Stimulated activated CD4-positive, alpha-beta T cell treated with anti-CD3 and anti-CD28 coated beads, Interleukin-1b, Interleukin-23, amount 100 ng/mL, for 48 hours (primary cell): ENCODE data around the gene PMF1.
"Not testable (repeated sequence)": the region's sequence is repeated elsewhere in the genome, so short reads cannot be mapped to it uniquely, and the experiment has no call there.

ENCODE experiments used
- DNase-seq: peaks from one replicate; pipeline ENCODE4 v3.0.0-alpha.2; 2020

PMF1 gene

DNA sequence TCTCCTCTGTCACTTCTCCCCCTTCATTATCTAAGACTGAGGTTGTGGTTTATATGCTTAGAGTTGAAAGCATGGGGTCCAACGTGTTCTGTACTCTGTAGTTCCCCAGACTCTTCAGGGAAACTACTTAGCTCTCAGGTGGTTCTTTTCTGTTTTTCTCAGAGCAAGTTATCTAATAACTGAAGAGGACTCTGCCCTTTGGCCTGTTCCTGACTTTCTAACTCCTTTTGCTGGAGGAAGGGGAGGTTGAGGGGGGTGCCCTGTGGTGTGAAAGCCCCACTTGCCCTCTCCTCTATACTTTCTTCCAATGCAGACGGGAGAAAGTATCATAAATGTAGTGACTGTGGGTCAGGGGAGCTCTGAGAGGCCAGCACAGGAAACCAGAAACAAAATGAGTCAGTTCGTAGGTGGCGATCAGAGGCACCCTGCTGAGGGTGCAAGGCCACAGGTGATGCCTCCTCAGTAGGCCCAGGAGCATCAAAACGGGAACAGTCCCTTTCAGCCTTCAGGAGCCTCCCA, 13.9 kb upstream of the PMF1 start:
- DNase-seq, result peak; percentile 39

GRCh38 chr1:156200044-156200443, 12.8 kb upstream of the PMF1 start:
- no peak for DNase-seq

- DNase-seq, result no peak
These were observed 9.5 kb upstream of the PMF1 start for GRCh38 chr1:156203331-156203730.

DNA sequence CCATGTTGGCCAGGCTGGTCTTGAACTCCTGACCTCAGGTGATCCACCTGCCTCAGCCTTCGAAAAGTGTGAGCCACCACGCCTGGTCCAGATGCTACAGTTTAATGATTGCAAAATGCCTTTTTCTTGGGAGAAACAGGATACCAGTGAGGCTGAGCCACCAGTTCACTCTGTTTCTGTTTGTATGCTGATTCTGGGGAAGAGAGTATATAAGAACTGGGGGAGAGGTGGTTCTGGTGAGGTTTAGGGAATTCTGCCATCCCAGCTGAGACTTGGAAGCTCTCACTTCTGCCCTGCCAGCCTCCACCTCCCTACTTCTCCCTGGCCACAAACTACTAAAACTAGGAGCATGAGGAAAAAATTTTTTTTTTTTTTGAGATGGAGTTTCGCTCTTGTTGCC, 8.1 kb upstream of the PMF1 start:
- no peak for DNase-seq

DNA sequence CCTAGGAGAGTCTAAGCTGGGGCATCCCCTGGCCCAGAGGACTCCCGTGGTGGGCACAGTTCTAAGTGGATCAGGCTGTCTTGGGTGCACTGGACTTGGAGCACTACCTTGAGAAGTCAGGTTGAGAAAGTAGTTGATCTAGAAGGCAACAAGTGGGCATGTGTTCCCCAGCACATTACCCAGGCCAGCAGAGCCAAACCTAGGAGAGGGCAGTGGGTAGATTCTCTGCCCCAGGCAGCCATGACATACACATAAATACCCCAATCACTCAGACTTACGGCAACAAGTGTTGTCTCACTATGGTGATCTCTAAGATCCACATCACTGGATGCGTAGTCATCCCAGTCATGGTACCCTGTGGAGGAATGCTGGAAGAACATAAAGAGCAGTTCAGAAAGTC, 1.6 kb upstream of the PMF1 start:
- no peak for DNase-seq

- DNase-seq, result no peak
These were observed 677 bp upstream of the PMF1 start for GRCh38 chr1:156212130-156212529.

GRCh38 chr1:156213644-156213966, 798 bp downstream of the PMF1 start:
- DNase-seq, result no peak

- DNase-seq, result peak; percentile 62
These were observed 1.4 kb downstream of the PMF1 start for GRCh38 chr1:156214024-156214748.

DNA sequence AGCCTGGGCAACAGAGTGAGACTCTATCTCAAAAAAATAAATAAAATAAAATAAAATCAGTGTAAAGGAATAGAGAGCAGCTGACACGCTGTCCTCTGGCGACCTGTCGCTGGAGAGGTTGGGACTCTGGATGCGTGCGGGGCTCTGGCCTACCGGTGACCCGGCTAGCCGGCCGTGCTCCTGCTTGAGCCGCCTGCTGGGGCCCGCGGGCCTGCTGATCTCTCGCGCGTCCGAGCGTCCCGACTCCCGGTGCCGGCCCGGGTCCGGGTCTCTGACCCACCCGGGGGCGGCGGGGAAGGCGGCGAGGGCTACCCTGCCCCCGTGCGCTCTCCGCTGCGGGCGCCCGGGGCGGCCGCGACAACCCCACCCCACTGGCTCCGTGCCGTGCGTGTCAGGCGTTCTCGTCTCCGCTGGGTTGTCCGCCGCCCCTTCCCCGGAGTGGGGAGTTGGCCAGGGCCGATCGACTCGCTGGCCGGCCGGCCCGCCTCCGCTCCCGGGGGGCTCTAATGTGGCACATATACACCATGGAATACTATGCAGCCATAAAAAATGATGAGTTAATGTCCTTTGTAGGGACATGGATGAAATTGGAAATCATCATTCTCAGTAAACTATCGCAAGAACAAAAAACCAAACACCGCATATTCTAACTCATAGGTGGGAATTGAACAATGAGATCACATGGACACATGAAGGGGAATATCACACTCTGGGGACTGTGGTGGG, 3.7 kb downstream of the PMF1 start:
- DNase-seq, result not testable (repeated sequence)

DNA sequence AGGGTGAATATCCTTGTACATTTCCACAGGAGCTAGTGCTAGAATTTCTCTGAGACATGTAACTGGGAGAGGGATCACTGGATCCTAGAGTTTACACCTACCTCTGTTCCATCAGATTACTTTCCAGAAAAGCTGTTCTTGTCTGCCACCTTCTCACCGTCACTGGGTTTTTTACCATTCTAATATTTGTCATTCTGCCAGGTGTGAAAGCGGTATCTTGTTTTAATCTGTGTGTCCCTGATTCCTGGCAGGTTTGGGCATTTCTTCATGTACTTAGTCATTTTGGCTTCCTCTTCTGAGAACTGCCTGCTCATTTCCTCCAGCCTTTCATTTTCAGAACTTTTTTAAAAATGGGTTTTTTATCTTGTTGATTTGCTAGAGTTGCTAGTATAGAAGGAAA, 5.1 kb downstream of the PMF1 start:
- DNase-seq, result peak; percentile 52

- no peak for DNase-seq
These were observed 7.4 kb downstream of the PMF1 start for GRCh38 chr1:156220226-156220625.

- no peak for DNase-seq
These were observed 9.3 kb downstream of the PMF1 start for GRCh38 chr1:156221986-156222692.

- DNase-seq, result no peak
These were observed 12.8 kb downstream of the PMF1 start for GRCh38 chr1:156225677-156226014.

DNA sequence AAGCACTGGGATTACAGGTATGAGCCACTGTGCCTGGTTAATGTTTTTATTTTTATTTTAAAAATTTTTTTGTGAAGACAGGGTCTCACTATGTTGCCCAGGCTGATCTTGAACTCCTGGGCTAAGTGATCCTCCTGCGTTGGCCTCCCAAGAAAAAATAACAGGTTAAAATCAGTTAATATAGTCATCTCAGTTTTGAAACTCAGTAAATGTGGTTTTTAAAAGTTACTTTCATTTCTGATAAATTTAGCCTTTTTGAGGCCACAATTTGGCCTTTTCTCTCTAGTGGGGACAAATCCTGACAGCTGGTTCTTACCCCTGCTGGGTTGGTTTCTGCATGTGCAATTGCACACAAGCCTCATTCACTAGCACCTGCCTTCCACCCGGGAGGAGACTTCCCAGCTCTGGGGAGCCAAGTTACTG, 13.3 kb downstream of the PMF1 start:
- DNase-seq, result no peak

DNA sequence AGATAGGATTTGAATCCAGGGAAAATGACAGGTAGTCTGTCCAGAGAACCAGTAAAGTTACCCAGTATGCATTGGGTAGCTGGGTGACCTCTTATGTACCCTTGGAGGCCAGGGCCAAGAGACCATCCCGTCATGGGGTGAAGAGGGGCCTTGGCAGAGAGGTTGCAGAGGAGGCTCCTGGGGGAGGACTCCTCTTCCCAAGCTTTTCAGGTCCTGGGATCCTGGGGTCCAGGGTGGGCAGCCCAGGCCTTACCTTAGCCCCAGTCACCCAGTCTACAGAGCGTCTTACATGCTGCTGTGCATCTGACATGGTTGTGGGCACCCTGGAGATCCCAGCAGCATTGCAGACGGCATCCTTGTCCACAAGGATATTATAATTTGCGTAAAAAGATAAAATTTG, 14.0 kb downstream of the PMF1 start:
- DNase-seq, result no peak

- no peak for DNase-seq
These were observed 15.7 kb downstream of the PMF1 start for GRCh38 chr1:156228501-156228900.

GRCh38 chr1:156229809-156230472, 17.1 kb downstream of the PMF1 start:
- no peak for DNase-seq

GRCh38 chr1:156230473-156230837, 17.6 kb downstream of the PMF1 start:
- no peak for DNase-seq

- DNase-seq, result no peak
These were observed 19.5 kb downstream of the PMF1 start for GRCh38 chr1:156232201-156232894.

- no peak for DNase-seq
These were observed 20.8 kb downstream of the PMF1 start for GRCh38 chr1:156233426-156234127.

GRCh38 chr1:156236164-156236563, 23.4 kb downstream of the PMF1 start:
- no peak for DNase-seq

- DNase-seq, result no peak
These were observed 25.4 kb downstream of the PMF1 start for GRCh38 chr1:156238248-156238647.
